ENCODE results near the gene DOK5.

DOK5 gene

GRCh38 chr20:54633374-54634355 is 158.3 kb downstream of the DOK5 start:
- Histone ChIP-seq H3K4me2 (ENCODE audit: low read depth, low read length, poor library complexity, severe bottlenecking) (no peak overlapping the region), H4K20me1 (ENCODE audit: insufficient read depth, low read length, poor library complexity, severe bottlenecking) (no peaks in the 10 kb centered on the region), H3K4me3 (ENCODE audit: low read length, poor library complexity, severe bottlenecking) (no peak overlapping the region), H3K79me2 (ENCODE audit: insufficient read depth, low read length) (no peaks in the 10 kb centered on the region), H3K36me3 (ENCODE audit: insufficient read depth, low read length) (no peaks in the 10 kb centered on the region), H3K9ac (ENCODE audit: low read depth, low read length, poor library complexity, severe bottlenecking) (no peak overlapping the region), H3K9me2 (replicated peaks; ENCODE audit: low read depth, low read length) (no peaks in the 10 kb centered on the region), H3K27me3 (ENCODE audit: insufficient read depth, low read length, poor library complexity, severe bottlenecking) (no peaks in the 10 kb centered on the region), H2AFZ (ENCODE audit: low read length) (no peak overlapping the region), H3F3A (ENCODE audit: low read depth) (no peaks in the 10 kb centered on the region), H3K4me1 (ENCODE audit: insufficient read depth, low read length, poor library complexity, severe bottlenecking) (no peaks in the 10 kb centered on the region), H3K9me3 (ENCODE audit: insufficient read depth, low read depth, low read length) (no peaks in the 10 kb centered on the region)
- TF ChIP-seq, protein P1, sequence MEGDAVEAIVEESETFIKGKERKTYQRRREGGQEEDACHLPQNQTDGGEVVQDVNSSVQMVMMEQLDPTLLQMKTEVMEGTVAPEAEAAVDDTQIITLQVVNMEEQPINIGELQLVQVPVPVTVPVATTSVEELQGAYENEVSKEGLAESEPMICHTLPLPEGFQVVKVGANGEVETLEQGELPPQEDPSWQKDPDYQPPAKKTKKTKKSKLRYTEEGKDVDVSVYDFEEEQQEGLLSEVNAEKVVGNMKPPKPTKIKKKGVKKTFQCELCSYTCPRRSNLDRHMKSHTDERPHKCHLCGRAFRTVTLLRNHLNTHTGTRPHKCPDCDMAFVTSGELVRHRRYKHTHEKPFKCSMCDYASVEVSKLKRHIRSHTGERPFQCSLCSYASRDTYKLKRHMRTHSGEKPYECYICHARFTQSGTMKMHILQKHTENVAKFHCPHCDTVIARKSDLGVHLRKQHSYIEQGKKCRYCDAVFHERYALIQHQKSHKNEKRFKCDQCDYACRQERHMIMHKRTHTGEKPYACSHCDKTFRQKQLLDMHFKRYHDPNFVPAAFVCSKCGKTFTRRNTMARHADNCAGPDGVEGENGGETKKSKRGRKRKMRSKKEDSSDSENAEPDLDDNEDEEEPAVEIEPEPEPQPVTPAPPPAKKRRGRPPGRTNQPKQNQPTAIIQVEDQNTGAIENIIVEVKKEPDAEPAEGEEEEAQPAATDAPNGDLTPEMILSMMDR (conservative IDR thresholded peaks at IDR 0.05; ENCODE audit: low read length): no peak
- TF ChIP-seq EZH2phosphoT487 (IDR thresholded peaks at IDR 0.05; ENCODE audit: borderline replicate concordance): no peak

GRCh38 chr20:54636575-54636974 is 161.2 kb downstream of the DOK5 start:
- Histone ChIP-seq H3K9ac (ENCODE audit: low read depth, low read length, poor library complexity, severe bottlenecking) (no peak overlapping the region), H3K27me3 (ENCODE audit: insufficient read depth, low read length, poor library complexity, severe bottlenecking) (no peaks in the 10 kb centered on the region), H3F3A (ENCODE audit: low read depth) (no peaks in the 10 kb centered on the region), H3K4me2 (ENCODE audit: low read depth, low read length, poor library complexity, severe bottlenecking) (no peak overlapping the region), H3K79me2 (ENCODE audit: insufficient read depth, low read length) (no peaks in the 10 kb centered on the region), H3K36me3 (ENCODE audit: insufficient read depth, low read length) (no peaks in the 10 kb centered on the region), H3K9me3 (ENCODE audit: insufficient read depth, low read depth, low read length) (no peaks in the 10 kb centered on the region), H2AFZ (ENCODE audit: low read length) (no peak overlapping the region), H4K20me1 (ENCODE audit: insufficient read depth, low read length, poor library complexity, severe bottlenecking) (no peaks in the 10 kb centered on the region), H3K4me3 (ENCODE audit: low read length, poor library complexity, severe bottlenecking) (no peak overlapping the region), H3K4me1 (ENCODE audit: insufficient read depth, low read length, poor library complexity, severe bottlenecking) (no peaks in the 10 kb centered on the region), H3K9me2 (replicated peaks; ENCODE audit: low read depth, low read length) (no peaks in the 10 kb centered on the region)
- TF ChIP-seq, protein P1 (conservative IDR thresholded peaks at IDR 0.05; ENCODE audit: low read length): no peak
- TF ChIP-seq EZH2phosphoT487 (IDR thresholded peaks at IDR 0.05; ENCODE audit: borderline replicate concordance): no peak

DNA sequence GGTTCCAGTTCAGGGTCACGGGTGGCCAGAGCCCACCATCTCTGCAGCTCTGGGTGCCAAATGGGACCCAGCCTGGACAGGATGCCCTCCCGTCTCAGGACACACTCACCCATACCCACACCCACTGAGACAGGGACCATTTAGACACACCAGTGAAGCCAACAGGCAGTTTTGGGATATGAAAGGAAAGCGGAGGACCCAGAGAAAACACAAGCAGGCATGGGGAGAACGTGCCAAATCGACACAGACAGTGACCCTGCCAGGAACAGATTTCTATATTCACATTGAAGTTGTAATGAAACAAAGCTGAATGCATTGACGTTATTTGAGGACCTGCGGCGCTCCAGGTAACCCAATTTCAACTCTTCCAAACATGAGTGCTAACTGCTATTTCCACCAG is 164.5 kb downstream of the DOK5 start:
- TF ChIP-seq, protein P1 (conservative IDR thresholded peaks at IDR 0.05; ENCODE audit: low read length): no peak
- no peak for TF ChIP-seq EZH2phosphoT487 (IDR thresholded peaks at IDR 0.05; ENCODE audit: borderline replicate concordance)
- Histone ChIP-seq H2AFZ (ENCODE audit: low read length) (no peak overlapping the region), H4K20me1 (ENCODE audit: insufficient read depth, low read length, poor library complexity, severe bottlenecking) (no peaks in the 10 kb centered on the region), H3K9ac (ENCODE audit: low read depth, low read length, poor library complexity, severe bottlenecking) (no peak overlapping the region), H3K4me2 (ENCODE audit: low read depth, low read length, poor library complexity, severe bottlenecking) (no peak overlapping the region), H3K36me3 (ENCODE audit: insufficient read depth, low read length) (no peaks in the 10 kb centered on the region), H3K9me3 (ENCODE audit: insufficient read depth, low read depth, low read length) (no peaks in the 10 kb centered on the region), H3K79me2 (ENCODE audit: insufficient read depth, low read length) (no peaks in the 10 kb centered on the region), H3K9me2 (replicated peaks; ENCODE audit: low read depth, low read length) (no peaks in the 10 kb centered on the region), H3K27me3 (ENCODE audit: insufficient read depth, low read length, poor library complexity, severe bottlenecking) (no peaks in the 10 kb centered on the region), H3F3A (ENCODE audit: low read depth) (no peaks in the 10 kb centered on the region), H3K4me3 (ENCODE audit: low read length, poor library complexity, severe bottlenecking) (no peak overlapping the region), H3K4me1 (ENCODE audit: insufficient read depth, low read length, poor library complexity, severe bottlenecking) (no peaks in the 10 kb centered on the region)

Measured in Loucy (cell line).